ENCODE data around the gene POLD2.

The POLD2 gene

DNA sequence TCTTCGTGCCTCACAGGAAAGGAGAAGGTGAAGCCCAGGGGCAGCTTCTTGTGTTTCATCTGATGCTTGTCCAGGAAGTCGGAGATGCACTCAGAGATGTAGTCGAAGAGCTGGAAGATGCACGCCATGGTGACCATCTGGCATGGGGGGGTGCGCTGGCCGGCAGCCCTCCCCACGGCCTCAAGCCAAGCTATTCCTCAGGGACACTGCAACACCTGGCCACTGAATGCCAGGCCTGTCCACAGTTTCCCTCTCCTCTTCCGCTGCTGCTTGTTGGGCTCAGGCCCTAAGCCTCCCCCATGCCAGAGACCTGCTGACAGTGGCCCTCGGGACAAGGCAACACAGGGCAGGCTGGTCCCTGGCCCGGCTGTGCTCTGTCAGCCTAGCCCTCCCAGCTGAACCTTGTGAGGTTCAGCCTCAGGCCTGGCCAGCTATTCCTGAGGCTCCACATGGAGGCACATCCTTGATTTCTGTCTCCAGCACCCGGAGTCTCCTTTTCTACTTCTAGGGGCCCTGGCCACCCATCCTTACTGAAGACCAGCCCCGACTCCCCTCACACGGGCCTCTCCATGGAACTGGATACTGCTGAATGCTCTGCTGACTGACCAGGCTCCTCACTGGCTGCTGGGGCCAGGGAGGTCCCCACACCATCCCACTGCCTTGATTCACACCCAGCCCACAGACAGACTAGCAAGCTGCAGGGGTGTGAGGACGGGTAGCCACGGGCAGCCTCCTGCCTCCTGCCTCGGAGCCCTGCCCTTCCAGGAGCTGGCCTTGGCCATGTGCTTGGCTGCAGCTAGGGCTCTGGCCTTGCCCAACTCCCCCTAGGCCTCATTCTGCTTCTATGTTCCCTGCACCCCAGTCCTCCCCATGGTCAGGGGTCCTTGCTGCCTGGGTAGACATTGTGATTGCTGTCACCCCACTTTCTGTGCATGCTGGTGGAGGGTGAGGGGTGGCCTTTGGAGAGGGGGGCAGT lies 27.9 kb upstream of the POLD2 start:
- DNase-seq (ENCODE audit: extremely low read depth, low read depth): no peak

DNA sequence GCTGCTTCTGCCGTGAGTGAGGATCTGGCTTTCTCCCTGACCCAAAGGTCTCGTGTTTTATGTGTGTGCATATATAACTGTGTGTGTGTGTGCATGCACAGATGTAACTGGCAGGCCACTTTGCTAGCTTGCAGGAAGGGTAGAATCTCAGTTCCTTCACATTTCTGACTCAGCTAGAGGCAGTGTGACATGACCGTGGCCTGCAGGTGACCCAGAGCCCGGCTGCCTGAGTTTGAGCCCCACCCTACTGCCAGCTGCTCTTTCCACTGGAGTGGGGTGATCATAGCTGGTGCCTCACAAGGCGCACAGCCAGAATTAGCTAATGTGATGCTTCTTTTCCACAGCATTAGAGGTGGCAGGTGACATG lies 27.1 kb upstream of the POLD2 start:
- TF ChIP-seq, protein P1, sequence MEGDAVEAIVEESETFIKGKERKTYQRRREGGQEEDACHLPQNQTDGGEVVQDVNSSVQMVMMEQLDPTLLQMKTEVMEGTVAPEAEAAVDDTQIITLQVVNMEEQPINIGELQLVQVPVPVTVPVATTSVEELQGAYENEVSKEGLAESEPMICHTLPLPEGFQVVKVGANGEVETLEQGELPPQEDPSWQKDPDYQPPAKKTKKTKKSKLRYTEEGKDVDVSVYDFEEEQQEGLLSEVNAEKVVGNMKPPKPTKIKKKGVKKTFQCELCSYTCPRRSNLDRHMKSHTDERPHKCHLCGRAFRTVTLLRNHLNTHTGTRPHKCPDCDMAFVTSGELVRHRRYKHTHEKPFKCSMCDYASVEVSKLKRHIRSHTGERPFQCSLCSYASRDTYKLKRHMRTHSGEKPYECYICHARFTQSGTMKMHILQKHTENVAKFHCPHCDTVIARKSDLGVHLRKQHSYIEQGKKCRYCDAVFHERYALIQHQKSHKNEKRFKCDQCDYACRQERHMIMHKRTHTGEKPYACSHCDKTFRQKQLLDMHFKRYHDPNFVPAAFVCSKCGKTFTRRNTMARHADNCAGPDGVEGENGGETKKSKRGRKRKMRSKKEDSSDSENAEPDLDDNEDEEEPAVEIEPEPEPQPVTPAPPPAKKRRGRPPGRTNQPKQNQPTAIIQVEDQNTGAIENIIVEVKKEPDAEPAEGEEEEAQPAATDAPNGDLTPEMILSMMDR (IDR thresholded peaks at IDR 0.05; ENCODE audit: low read depth, low read length): no peak
- DNase-seq (ENCODE audit: extremely low read depth, low read depth): no peak

More for the DNA sequence above, 27.9 kb upstream of the POLD2 start:
- TF ChIP-seq, protein P1 (IDR thresholded peaks at IDR 0.05; ENCODE audit: low read depth, low read length): no peak

DNA sequence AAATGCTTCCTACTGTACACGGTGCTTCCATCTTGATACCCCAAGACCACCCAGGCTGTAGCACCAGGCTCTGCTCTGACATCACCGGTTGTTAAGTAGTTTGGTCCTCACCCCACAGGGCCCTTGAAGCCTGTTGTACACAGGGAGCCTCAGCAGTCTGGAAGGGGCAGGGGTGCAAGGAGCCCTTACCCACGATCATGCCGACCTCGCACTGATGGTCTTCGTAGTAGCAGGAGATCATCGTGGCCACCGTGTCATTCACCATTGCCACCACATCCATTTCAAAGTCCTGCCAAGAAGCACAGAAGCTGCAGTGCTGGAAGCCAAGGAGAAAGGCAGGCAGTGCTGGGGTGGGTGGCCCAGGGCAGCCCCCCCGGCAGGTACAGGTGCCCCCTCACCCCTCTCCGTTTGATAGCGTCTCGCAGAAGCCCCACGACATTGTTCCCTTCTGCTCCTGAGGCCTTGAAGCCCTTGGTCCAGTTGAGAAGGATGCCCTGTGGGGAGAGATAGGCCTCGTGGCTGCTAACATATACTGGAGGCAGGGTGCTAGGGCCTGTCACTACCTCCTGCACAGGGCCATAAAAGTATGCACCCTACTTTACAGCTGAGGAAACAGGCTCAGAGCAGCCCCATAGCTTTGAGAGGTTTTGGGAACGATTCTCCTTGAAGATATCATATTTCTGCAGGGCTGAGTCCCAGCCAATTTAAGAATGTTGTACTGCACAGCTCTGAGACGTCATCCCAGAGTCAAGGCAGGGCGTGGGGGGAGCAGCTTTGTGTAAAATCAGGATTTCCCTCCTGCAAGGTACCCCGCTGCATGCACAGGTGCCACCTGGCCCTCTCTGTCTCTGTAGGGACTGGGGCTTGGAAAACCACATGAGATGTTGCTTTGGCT lies 26.5 kb upstream of the POLD2 start:
- TF ChIP-seq, protein P1 (IDR thresholded peaks at IDR 0.05; ENCODE audit: low read depth, low read length): no peak
- DNase-seq (ENCODE audit: extremely low read depth, low read depth): no peak

DNA sequence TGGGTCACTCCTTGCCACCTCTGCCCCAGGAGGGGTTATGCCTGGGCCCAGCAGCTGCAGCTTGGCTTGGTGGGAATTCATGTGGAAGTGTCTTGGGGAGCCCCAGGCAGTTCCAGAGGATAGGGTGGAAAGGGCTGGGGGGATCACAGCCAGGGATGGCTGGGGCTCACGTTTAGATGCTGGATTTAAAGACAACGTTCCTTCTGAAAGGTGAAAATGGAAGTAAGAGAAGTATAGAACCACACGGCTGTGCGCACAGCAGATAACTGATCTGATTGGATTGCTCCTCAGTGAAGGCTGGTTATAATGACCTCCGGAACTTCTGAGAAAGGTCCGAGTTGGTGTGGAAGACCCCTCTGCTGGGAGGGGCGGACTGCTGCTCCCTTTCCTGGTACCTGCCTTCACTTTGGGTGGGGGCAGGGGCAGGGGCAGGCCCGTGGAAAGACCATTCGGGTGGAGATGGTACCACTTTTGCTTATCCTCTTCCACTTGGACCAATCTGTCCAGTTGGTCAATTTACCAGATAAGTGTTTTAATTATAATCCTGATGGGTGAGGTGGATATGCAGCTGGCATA lies 25.7 kb upstream of the POLD2 start:
- DNase-seq (ENCODE audit: extremely low read depth, low read depth): no peak
- TF ChIP-seq, protein P1 (IDR thresholded peaks at IDR 0.05; ENCODE audit: low read depth, low read length): no peak

DNA sequence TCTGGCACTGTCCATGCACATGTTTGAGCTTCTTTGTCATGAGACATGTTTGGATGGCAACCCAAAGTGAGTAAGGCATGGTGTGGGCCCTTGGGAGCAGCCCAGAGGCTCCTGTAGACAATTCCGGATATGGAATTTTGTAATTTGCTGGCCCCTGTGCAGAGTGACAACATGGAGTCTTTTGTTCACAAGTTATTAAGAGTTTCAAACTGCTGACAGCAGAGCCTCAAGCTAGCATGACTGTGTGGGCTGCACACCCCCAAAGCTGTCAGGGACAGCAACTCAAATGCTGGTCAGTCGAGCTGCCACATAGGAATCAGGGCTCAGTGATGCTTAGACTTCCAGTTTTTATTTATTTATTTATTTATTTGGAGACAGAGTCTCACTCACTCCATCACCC lies 24.8 kb upstream of the POLD2 start:
- TF ChIP-seq, protein P1 (IDR thresholded peaks at IDR 0.05; ENCODE audit: low read depth, low read length): no peak
- no peak for DNase-seq (ENCODE audit: extremely low read depth, low read depth)

DNA sequence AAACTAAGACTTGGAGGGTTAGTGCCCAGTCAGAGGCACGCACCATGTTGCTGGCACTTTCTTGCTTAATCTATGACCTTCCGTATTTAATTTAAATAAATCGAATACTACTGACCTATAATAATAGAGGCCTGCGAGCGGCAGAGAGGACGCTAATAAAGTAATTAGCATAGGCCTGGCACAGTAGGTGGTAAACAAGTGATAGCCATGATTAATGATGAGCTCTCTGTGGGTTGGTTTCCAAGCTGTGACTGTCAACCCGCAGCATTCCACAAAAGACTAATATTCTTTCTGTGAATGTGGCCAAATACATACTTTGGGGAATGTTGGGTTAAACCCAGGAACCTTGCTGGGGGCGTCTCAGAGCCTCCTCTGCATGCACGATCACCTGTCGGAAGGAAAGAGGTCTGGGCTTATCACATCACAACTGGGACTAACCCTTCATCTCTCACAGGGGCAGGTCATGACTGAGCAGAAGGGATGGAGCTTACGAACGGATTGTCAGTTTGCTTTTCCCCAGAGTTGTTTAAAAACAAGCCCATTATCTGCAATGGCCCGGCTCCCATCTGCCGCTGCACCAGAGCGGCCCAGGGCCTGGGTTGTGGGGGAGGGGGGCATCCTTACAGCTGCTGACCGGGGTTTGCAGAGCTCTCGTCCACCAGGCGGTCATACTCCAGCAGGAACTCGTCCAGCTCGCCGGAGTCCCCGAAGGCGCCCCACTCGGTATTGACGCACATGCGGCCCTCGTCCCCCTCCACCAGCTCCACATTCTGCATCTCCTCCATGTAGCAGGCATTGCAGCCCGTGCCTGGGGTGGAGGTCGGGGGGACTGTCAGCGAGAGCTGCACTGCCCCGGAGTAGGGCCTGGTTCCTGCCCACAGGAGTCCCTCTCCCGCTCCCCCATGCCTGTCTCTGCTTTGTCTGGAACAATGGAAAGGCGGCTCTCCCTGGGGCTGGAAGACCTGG lies 24.0 kb upstream of the POLD2 start:
- TF ChIP-seq, protein P1 (IDR thresholded peaks at IDR 0.05; ENCODE audit: low read depth, low read length): no peak
- DNase-seq (ENCODE audit: extremely low read depth, low read depth): no peak

Data from AG09319 (cell line).